Measurements from ENCODE around the gene PTBP2. TPM values are rescaled to one million over a fixed set of nuclear protein-coding genes. Genes with fewer than 3 reads are reported as not detected.
"Not testable (repeated sequence)": the region's sequence is repeated elsewhere in the genome, so short reads cannot be mapped to it uniquely, and the experiment has no call there.

The PTBP2 gene
- total RNA-seq, 4 donors from 2014 or later: 117 to 161 (median 121) TPM

GRCh38 chr1:96747565-96747964, 26.0 kb downstream of the PTBP2 start:
- Histone ChIP-seq H3K4me1 (peaks cover 3 to 64% (median 5%) of the 10 kb centered on the region in 3 donors), H3K36me3 (peaks cover 2 to 8% of the 10 kb centered on the region in 2 donors), H3K27me3 (no peaks in the 10 kb centered on the region), H3K9me3 (no peaks in the 10 kb centered on the region), H3K27ac (no peak overlapping the region), H3K4me3 (no peak overlapping the region)
- TF ChIP-seq EP300 (IDR thresholded peaks at IDR 0.05) (no peak), POLR2A (IDR thresholded peaks at IDR 0.05) (no peak), POLR2AphosphoS5 (IDR thresholded peaks at IDR 0.05) (no peak)
- WGBS, 2 donors (ENCODE audit: low coverage in 1 of 2): 83 to 88% methylated on average over 1 of the region's 1 CpG
- no peak for ATAC-seq

GRCh38 chr1:96748078-96748477, 26.5 kb downstream of the PTBP2 start:
- peaks cover 3 to 14% of the 10 kb centered on the region in 2 donors for H3K36me3 ChIP-seq
- no peaks in the 10 kb centered on the region for H3K9me3 ChIP-seq
- no peak overlapping the region for H3K27ac ChIP-seq
- no peak for ATAC-seq
- TF ChIP-seq CTCF (IDR thresholded peaks at IDR 0.05) (no peak), POLR2AphosphoS5 (IDR thresholded peaks at IDR 0.05) (no peak), POLR2A (IDR thresholded peaks at IDR 0.05) (no peak), EP300 (IDR thresholded peaks at IDR 0.05) (no peak)
- H3K4me1 ChIP-seq: peaks cover 3 to 59% (median 5%) of the 10 kb centered on the region in 3 donors
- no peaks in the 10 kb centered on the region for H3K27me3 ChIP-seq
- no peak overlapping the region for H3K4me3 ChIP-seq
- WGBS, 2 donors (ENCODE audit: low coverage in 1 of 2): 13 to 77% methylated on average over 1 to 3 of the region's 3 CpGs

- H3K4me3 ChIP-seq: no peak overlapping the region
- TF ChIP-seq POLR2A (IDR thresholded peaks at IDR 0.05): no peak
- TF ChIP-seq CTCF (IDR thresholded peaks at IDR 0.05): no peak
- TF ChIP-seq POLR2AphosphoS5 (IDR thresholded peaks at IDR 0.05): no peak
These were observed 28.0 kb downstream of the PTBP2 start for GRCh38 chr1:96749618-96750017.

GRCh38 chr1:96752394-96752793, 30.8 kb downstream of the PTBP2 start:
- Histone ChIP-seq H3K4me3 (no peak overlapping the region), H3K27me3 (no peaks in the 10 kb centered on the region), H3K36me3 (peaks cover 3 to 48% of the 10 kb centered on the region in 2 donors), H3K9me3 (no peaks in the 10 kb centered on the region), H3K27ac (no peak overlapping the region), H3K4me1 (peaks cover 3 to 36% (median 5%) of the 10 kb centered on the region in 3 donors)
- ATAC-seq: no peak
- WGBS, 2 donors (ENCODE audit: low coverage in 1 of 2): 87 to 94% methylated on average over 2 of the region's 2 CpGs
- no peak for TF ChIP-seq POLR2AphosphoS5 (IDR thresholded peaks at IDR 0.05)
- TF ChIP-seq CTCF (IDR thresholded peaks at IDR 0.05): no peak
- TF ChIP-seq EP300 (IDR thresholded peaks at IDR 0.05): no peak
- no peak for TF ChIP-seq POLR2A (IDR thresholded peaks at IDR 0.05)

More at GRCh38 chr1:96749618-96750017, 28.0 kb downstream of the PTBP2 start:
- H3K27ac ChIP-seq: no peak overlapping the region
- 24 to 46% methylated on average over 2 of the region's 2 CpGs for WGBS, 2 donors (ENCODE audit: low coverage in 1 of 2)
- ATAC-seq: no peak
- H3K4me1 ChIP-seq: peaks cover 3 to 47% (median 5%) of the 10 kb centered on the region in 3 donors
- peaks cover 3 to 29% of the 10 kb centered on the region in 2 donors for H3K36me3 ChIP-seq
- H3K27me3 ChIP-seq: no peaks in the 10 kb centered on the region
- no peaks in the 10 kb centered on the region for H3K9me3 ChIP-seq

- H3K4me1 ChIP-seq: no peaks in the 10 kb centered on the region
- no peak for ATAC-seq
- no peak overlapping the region for H3K27ac ChIP-seq
- H3K9me3 ChIP-seq: no peaks in the 10 kb centered on the region
- no peak overlapping the region for H3K4me3 ChIP-seq
- WGBS, 2 donors (ENCODE audit: low coverage in 1 of 2): 100% methylated on average over 1 of the region's 1 CpG
- TF ChIP-seq EP300 (IDR thresholded peaks at IDR 0.05) (no peak), POLR2A (IDR thresholded peaks at IDR 0.05) (no peak), CTCF (IDR thresholded peaks at IDR 0.05) (no peak), POLR2AphosphoS5 (IDR thresholded peaks at IDR 0.05) (no peak)
- H3K27me3 ChIP-seq: no peaks in the 10 kb centered on the region
- peaks cover 3 to 47% of the 10 kb centered on the region in 2 donors for H3K36me3 ChIP-seq
These were observed 35.2 kb downstream of the PTBP2 start for GRCh38 chr1:96756789-96757188.

- not testable (repeated sequence) for H3K9me3 ChIP-seq, H3K27ac ChIP-seq, H3K36me3 ChIP-seq, H3K27me3 ChIP-seq, H3K4me3 ChIP-seq, ATAC-seq
- no CpG with 5 or more reads among the region's 36 CpGs for WGBS, 2 donors (ENCODE audit: low coverage in 1 of 2)
- peaks cover 0 to 26% (median 0%) of the 10 kb centered on the region in 3 donors for H3K4me1 ChIP-seq
These were observed 41.0 kb downstream of the PTBP2 start for GRCh38 chr1:96762586-96762985.

All from gastroesophageal sphincter (tissue), 4 donors.